GM04504 (cell line): Measurements from ENCODE around the gene RAD52.

Experiments used
- DNase-seq: peaks from one replicate; pipeline ENCODE4 v3.0.0-alpha.2; 2012; ENCODE audit warnings: low read depth

Gene RAD52

DNA sequence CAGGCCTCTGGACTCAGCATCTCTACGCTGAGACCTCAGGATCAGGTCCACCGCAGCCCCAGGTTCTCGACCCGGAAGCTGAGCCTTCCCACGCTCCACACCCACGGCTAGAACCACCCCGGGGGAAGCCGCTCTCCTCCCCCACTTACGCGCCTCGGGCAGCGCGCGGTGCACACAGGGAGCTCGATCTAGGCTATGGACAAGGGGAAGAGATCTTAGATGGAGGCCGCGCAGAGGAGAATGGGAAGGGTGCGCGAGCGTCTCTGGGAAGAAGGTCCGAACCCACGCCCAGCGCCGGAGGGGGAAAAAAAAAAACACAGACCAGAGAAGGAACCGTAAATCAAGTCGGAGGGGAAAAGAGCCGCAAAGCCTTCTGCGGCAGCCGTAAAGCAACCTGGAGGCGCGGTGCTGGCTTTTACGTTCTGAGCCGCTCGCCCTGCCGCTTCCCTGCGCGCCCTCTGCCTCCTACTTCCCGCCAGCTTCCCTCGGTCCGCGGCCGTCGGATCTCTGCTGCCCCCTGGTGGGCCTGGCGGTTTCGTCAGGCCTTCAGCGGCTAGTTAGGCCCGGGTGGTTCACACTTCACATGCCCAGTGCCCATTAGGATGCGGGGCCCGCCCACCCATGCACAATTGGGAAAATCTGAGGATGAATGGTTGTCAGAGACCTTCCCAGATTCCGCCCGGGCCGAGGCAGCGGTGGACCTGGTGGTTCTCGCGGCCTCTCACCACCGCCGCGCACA lies at the start of gene RAD52:
RAD52 (minus strand) TSS at position 242 of the 739 bp plus-strand sequence. CDS start 16,636 bp downstream, outside the sequence.
- peak; percentile 98 for DNase-seq

- DNase-seq: no peak
Measured at GRCh38 chr12:998020-998874, 48.8 kb upstream of the RAD52 start.

GRCh38 chr12:997505-997904 lies 48.0 kb upstream of the RAD52 start:
- DNase-seq: no peak

DNA sequence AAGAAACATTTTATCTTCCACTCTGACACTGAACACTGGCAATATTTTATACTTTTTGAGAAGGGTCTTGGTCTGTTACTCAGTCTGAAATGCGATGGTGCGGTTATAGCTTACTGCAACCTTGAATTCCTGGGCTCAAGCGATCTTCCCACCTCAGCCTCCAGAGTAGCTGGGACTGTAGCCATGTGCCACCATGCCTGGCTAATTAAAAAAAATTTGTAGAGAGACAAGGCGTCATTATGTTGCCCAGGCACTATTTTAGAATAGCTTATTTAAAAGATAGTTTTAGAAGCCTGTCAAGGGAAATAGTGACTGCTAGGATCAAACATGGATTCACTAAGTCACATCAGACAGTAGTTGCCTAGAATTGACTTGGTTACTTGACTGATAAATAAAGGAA lies 47.4 kb upstream of the RAD52 start:
- no peak for DNase-seq

GRCh38 chr12:992647-993046 lies 43.2 kb upstream of the RAD52 start:
- no peak for DNase-seq

DNA sequence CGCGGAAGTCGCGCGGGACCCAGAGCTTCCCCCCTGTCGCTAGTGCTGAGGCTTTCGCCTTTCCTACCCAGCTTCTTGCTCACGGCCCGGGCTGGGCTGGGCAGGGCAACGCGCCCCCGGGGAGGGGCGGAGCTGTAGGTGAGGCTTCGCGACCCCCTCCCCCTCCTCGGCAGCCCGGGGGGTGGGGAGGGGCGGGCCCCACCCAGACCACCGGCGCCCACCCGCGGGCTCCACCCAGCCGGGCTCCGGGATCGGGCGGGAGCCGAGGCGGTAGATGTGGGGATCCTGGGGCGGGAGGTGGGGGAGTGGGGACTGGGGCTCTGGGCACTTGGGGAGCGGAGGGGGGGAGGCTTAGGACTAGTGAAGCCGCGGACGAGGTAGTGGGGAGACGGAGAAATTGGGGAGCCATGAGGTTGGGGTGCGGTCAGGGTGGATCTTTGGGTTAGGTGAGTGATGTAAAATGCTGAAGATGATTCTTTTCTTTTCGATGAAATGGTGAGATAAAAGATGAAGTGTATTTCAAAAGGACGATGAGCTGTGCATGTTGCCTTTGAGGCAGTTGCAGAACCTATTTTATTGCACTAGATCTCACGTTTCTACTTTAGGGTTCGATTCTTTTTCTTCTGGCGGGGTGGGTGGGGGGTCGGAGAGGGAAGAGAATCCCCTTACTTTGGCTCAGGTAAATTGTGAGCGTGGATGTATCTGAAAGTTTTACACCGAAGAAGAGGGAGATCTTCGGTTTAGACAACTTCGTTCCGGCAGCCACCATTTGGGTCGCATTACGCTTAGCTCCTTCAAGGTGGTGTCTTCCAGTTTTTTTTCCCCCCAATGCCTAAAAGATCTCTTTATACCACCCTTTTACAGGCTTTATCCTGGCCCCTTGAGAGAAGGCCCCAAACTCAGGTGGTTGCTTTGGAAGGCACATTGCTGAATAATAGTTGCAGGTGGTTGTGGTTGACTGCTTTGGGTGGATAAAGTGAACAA lies 42.1 kb upstream of the RAD52 start:
- DNase-seq: no peak

DNA sequence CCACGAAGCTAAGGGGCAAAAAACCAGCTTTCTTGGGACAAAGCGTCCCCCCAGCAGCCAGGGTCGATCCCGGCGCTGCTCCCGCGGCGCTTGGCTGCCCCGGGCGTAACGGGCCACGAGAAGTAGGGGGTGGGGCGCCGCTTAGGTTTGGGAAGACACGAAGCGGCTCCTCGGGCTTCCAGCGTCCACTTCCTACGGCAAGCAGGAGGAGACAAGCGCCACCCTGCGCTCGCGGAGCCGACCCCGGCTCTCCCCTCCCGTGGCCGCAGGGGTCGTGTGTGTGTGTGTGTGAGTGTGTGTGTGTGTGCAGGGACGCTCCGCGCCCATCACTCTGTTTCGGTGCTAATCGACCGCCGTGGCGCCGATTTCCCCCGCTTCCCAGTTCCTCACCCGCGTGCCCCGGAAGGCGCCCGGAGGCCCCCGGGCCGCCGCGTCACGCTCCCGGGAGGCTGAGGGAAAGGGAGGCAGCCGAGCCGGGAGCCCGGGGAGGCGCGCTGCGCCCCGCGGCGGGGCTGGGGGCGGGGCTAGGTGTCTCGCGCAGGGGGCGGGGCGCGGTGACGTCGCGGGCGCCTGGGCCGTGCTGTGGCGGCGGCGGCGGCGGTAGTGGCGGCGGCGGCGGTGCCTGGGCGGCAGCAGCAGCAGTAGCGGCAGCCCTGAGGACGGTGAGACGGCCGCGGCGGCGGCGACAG lies 41.3 kb upstream of the RAD52 start, which contains the start of gene ERC1:
ERC1 (plus strand) TSS at position 563 of the 689 bp plus-strand sequence. CDS start 36,681 bp downstream, outside the sequence.
- peak; percentile 75 for DNase-seq

GRCh38 chr12:989751-990660 lies 40.5 kb upstream of the RAD52 start:
- DNase-seq: peak; percentile 72

- no peak for DNase-seq
Measured at GRCh38 chr12:989051-989450, 39.6 kb upstream of the RAD52 start.

- DNase-seq: no peak
Measured at GRCh38 chr12:988646-989045, 39.2 kb upstream of the RAD52 start.

DNA sequence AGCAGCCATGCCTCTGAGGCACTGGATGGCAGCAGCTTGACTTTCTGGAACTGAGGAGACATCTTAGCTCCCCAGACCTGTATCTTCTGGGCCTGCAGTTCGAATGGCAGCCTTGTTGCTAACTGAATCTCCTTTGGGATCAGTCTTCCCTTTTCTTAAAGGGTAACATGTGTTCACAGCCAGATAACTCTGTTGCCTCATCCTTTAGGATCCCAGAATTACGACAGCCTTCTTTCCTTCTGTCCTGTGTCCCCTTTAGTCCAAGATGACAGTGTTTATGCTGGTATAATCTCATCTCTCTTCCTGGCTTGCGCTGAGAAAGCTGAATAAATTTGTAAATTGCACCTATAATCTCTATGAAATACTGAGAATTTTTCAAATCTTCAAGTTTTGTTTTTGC lies 32.5 kb upstream of the RAD52 start:
- no peak for DNase-seq

- no peak for DNase-seq
Measured at GRCh38 chr12:981176-981828, 31.8 kb upstream of the RAD52 start.

DNA sequence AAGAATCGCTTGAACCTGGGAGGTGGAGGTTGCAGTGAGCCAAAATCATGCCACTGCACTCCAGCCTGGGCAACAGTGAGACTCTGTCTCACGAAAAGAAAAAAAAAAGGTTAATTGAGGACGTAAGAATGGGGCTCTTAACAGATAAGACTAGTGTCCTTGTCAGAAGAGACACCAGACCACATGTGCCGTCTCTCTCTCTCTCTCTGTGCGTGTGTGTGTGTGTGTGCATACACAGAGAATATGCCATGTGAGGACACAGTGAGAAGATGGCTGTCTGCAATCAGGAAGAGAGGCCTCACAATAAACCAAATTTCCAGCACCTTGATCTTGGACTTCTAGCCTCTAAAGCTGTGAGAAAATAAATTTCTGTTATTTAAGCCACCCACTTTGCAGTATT lies 29.9 kb upstream of the RAD52 start:
- no peak for DNase-seq

DNA sequence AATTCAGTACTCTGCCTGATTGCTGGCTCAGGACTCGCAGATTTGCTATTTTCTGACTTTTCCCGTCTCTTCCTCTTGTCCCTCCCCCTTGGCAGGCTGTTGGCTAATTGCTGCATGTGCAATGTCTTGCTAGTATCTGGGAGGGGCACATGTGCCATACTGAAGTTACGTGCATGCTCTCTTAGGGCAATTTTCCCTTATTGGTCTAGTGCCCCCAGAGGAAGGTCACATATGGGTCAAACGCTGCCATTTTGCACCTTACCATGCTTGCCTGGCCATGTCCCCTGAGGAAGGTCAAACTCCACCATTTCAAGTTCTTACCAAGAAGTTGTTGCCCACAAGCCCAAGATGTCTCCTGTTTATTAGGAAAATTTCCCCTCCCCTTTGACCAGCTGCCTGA lies 27.7 kb upstream of the RAD52 start:
- DNase-seq: no peak

- no peak for DNase-seq
Measured at GRCh38 chr12:976644-977043, 27.1 kb upstream of the RAD52 start.

GRCh38 chr12:974271-974862 lies 24.9 kb upstream of the RAD52 start:
- DNase-seq: no peak

DNA sequence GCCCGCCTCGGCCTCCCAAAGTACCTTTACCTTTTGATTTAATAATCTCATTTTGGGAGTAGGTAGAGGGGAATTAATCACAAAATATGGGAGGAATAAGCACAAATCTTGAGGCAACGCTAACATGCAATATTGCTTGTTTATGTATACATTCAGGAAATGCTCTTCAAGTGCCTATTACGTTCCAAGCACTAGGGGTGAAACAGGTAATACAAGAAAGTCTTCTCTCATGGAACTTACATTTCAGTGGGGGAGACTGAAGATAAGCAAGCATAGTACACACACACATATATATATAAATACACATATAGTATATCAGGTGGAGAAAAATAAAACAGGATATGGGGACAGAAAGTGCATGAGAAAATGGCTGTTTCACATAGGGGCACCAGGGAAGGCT lies 22.5 kb upstream of the RAD52 start:
- no peak for DNase-seq

DNA sequence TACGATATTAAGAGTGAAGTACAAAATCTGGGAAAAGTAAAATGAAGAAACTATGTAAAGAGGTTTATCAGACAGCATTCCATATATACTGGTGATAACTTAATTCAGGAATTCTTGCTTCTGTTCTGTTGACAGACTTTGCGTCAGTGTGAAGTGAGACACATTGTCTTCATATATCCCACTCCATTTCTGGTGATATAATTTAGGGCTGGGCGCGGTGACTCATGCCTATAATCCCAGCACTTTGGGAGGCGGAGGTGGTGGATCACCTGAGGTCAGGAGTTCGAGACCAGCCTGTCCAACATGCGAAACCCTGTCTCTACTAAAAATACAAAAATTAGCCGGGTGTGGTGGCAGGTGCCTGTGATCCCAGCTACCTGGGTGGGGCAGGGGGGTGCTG lies 20.3 kb upstream of the RAD52 start:
- DNase-seq: no peak

DNA sequence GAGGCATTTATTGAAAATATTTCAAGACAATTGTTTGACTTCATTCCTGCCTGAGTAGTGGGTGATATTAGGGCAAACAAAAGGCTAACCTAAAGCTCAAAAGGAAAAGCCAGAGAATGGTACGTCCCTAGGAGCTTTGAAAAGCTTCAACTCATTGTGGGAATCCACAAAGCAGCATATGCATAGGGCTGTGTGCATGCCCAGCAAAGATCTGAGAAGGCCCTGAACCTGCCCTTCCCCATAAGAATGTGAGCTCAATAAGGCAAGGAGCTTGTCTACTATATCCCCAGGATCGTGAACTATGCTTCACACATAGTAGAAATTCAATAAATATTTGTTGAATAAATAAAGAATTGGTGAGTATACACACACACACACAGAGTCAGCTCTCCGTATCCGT lies 19.1 kb upstream of the RAD52 start:
- DNase-seq: no peak
